ENCODE results near the gene RIC8A. TPM values are rescaled to one million over a fixed set of nuclear protein-coding genes. Genes with fewer than 3 reads are reported as not detected.
"Not testable (repeated sequence)": the region's sequence is repeated elsewhere in the genome, so short reads cannot be mapped to it uniquely, and the experiment has no call there.

The RIC8A gene
- total RNA-seq: 119 and 126 TPM in 2 replicates

GRCh38 chr11:207208-207862, at the start of gene RIC8A, which contains the start of gene BET1L:
Gene RIC8A (plus strand): TSS chr11:207708. CDS start chr11:208855, 1,147 bp downstream.
Gene BET1L (minus strand): TSS chr11:207399. CDS start chr11:207321, 78 bp downstream.
- DNase-seq (ENCODE audit: low read depth in 2 of 2): peak; percentile 96 to 98

- not testable (repeated sequence) for DNase-seq (ENCODE audit: low read depth in 2 of 2)
These were observed 27.3 kb upstream of the RIC8A start for GRCh38 chr11:180242-180641.

GRCh38 chr11:189200-189783, 18.2 kb upstream of the RIC8A start:
- peak in 1 of 2 donors; percentile 34 for DNase-seq (ENCODE audit: low read depth in 2 of 2)

- not testable (repeated sequence) for DNase-seq (ENCODE audit: low read depth in 2 of 2)
These were observed 17.6 kb upstream of the RIC8A start for GRCh38 chr11:189843-190311.

GRCh38 chr11:190546-190945, 17.0 kb upstream of the RIC8A start:
- not testable (repeated sequence) for DNase-seq (ENCODE audit: low read depth in 2 of 2)

GRCh38 chr11:191490-192478, 15.7 kb upstream of the RIC8A start:
- DNase-seq (ENCODE audit: low read depth in 2 of 2): not testable (repeated sequence)

GRCh38 chr11:192674-193128, 14.8 kb upstream of the RIC8A start, which contains the start of gene SCGB1C1:
Gene SCGB1C1 (plus strand): TSS chr11:193078. CDS start chr11:193100, 22 bp downstream.
- not testable (repeated sequence) for DNase-seq (ENCODE audit: low read depth in 2 of 2)

GRCh38 chr11:193481-193880, 14.0 kb upstream of the RIC8A start:
- not testable (repeated sequence) for DNase-seq (ENCODE audit: low read depth in 2 of 2)

- DNase-seq (ENCODE audit: low read depth in 2 of 2): no peak
These were observed 10.4 kb upstream of the RIC8A start for GRCh38 chr11:196786-197731.

GRCh38 chr11:197741-198235, 9.7 kb upstream of the RIC8A start:
- DNase-seq (ENCODE audit: low read depth in 2 of 2): no peak

- no peak for DNase-seq (ENCODE audit: low read depth in 2 of 2)
These were observed 9.2 kb upstream of the RIC8A start for GRCh38 chr11:198236-198806.

GRCh38 chr11:199004-199581, 8.4 kb upstream of the RIC8A start:
- DNase-seq (ENCODE audit: low read depth in 2 of 2): no peak

- no peak for DNase-seq (ENCODE audit: low read depth in 2 of 2)
These were observed 7.7 kb upstream of the RIC8A start for GRCh38 chr11:199782-200181.

- DNase-seq (ENCODE audit: low read depth in 2 of 2): no peak
These were observed 7.1 kb upstream of the RIC8A start for GRCh38 chr11:200224-201003.

GRCh38 chr11:201966-202365, 5.5 kb upstream of the RIC8A start:
- no peak for DNase-seq (ENCODE audit: low read depth in 2 of 2)

- DNase-seq (ENCODE audit: low read depth in 2 of 2): no peak
These were observed 5.0 kb upstream of the RIC8A start for GRCh38 chr11:202490-202889.

- DNase-seq (ENCODE audit: low read depth in 2 of 2): no peak
These were observed 4.2 kb upstream of the RIC8A start for GRCh38 chr11:203056-203944.

Data from dermis microvascular lymphatic vessel endothelial cell (primary cell).